Fibroblast of upper back skin (primary cell): ENCODE measurements around the gene GLRA3.
A peak's percentile ranks its signal among the peaks of the same experiment; 100 is the strongest.

Source experiments
- DNase-seq: peaks from one replicate; pipeline ENCODE4 v3.0.0-alpha.2; 2013

Gene GLRA3

GRCh38 chr4:174592256-174592984 is 236.6 kb downstream of the GLRA3 start:
- DNase-seq: peak; percentile 8

DNA sequence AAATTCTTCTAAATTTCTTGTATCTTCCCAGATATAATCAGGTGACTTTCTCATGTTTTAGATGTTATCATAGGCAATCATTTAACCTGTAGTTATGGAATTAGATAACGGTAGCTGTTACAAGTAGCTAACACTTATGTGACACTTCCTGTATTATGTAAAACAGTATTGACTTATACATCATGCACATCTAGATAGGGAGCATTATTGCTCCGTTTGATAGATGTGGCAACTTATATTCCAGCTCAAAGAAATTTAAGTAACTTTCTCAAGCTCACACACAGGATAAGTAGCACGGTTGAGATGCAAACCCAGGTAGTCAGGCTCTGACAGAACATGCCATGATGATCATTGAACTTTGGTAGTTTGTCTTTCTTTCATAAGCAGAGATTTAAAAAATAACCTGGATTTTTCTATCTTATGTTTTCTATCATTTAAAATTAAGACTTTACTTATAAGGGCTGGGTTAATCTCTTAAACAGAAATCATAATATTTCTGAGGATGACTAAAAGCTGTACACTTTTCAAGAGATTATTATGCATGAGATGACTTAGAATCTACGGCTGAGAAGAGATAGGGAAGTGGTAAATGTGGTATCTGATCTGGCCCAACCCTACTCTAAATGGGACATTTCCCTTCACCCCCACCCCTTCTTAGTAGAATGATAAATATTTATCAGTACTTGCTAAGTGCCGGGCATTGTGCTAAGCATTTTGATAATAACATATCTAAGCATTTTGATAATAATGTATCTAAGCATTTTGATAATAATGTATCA is 237.6 kb downstream of the GLRA3 start:
- DNase-seq: no peak

- DNase-seq: no peak
These were observed 238.7 kb downstream of the GLRA3 start for GRCh38 chr4:174590336-174590735.
